ENCODE data around the gene KRT2.

- TF ChIP-seq, protein P1, sequence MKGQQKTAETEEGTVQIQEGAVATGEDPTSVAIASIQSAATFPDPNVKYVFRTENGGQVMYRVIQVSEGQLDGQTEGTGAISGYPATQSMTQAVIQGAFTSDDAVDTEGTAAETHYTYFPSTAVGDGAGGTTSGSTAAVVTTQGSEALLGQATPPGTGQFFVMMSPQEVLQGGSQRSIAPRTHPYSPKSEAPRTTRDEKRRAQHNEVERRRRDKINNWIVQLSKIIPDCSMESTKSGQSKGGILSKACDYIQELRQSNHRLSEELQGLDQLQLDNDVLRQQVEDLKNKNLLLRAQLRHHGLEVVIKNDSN (IDR thresholded peaks at IDR 0.05): no peak
- TF ChIP-seq TAF1 (IDR thresholded peaks at IDR 0.05; ENCODE audit: low read depth): no peak
- no peak for TF ChIP-seq FOXM1 (IDR thresholded peaks at IDR 0.05; ENCODE audit: borderline replicate concordance, low read depth)
- no peak for TF ChIP-seq MAX (IDR thresholded peaks at IDR 0.05)
- no peak for TF ChIP-seq TCF12 (IDR thresholded peaks at IDR 0.05; ENCODE audit: low read depth)
- no peak for TF ChIP-seq YY1 (IDR thresholded peaks at IDR 0.05; ENCODE audit: low read depth)
- TF ChIP-seq TEAD4 (IDR thresholded peaks at IDR 0.05): no peak
- TF ChIP-seq CREB1 (IDR thresholded peaks at IDR 0.05; ENCODE audit: low read depth): no peak
- no peak for TF ChIP-seq REST (IDR thresholded peaks at IDR 0.05; ENCODE audit: low read depth)
- no peak for TF ChIP-seq RAD21 (IDR thresholded peaks at IDR 0.05; ENCODE audit: low read depth)
- no peak for TF ChIP-seq NFIC (IDR thresholded peaks at IDR 0.05)
- TF ChIP-seq EP300 (IDR thresholded peaks at IDR 0.05; ENCODE audit: borderline replicate concordance): no peak
- no peak for TF ChIP-seq CEBPB (IDR thresholded peaks at IDR 0.05)
- no peak for TF ChIP-seq EGR1 (IDR thresholded peaks at IDR 0.05)
Observed at GRCh38 chr12:52684431-52684830, 32.4 kb upstream of the KRT2 start.
